CD4-positive, alpha-beta T cell (primary cell): ENCODE measurements around the gene MRPL21. TPM values are rescaled to one million over a fixed set of nuclear protein-coding genes. Genes with fewer than 3 reads are reported as not detected.

Source experiments
- ATAC-seq: fragments of 200-7000 bp; cut with Tn5 transposase; one replicate; pipeline ENCODE4 v1.10.0; 2022; ENCODE audit warnings: mild to moderate bottlenecking; ENCODE audit not compliant: poor library complexity
- CTCF ChIA-PET: fragments of 350-600 bp; sonication (Branson Sonifier 250); formaldehyde crosslinking; loops from one replicate; lab custom pipeline; 2021; ENCODE audit warnings: antibody characterized with exemption, inconsistent platforms; lab: Charles Lee
- POLR2A ChIA-PET: fragments of 350-600 bp; sonication (Branson Sonifier 250); formaldehyde crosslinking; loops from one replicate; lab custom pipeline; 2021; ENCODE audit warnings: antibody characterized with exemption, inconsistent platforms; lab: Charles Lee
- DNase-seq, 14 experiments: peaks; one replicate each; pipeline ENCODE4 v3.0.0-alpha.2; 2013 to 2020; ENCODE audit warnings: mixed read lengths in 2 of 14
- H3K27ac ChIP-seq, 2 donors: one replicate each; pipeline versions ENCODE4 v1.5.1 to v1.7.0; 2013; ENCODE audit warnings: low read length in 2 of 2, low read depth in 1 of 2, mild to moderate bottlenecking in 1 of 2
- H3K27me3 ChIP-seq, 2 experiments: 1 replicate in 1 of 2; 2 replicates in 1 of 2; pipeline versions ENCODE4 v1.6.1 to v1.7.0; 2013; ENCODE audit warnings: low read length in 2 of 2, control low read depth in 1 of 2, mild to moderate bottlenecking in 1 of 2, moderate library complexity in 1 of 2; ENCODE audit not compliant: insufficient read depth in 2 of 2, control insufficient read depth in 1 of 2
- H3K36me3 ChIP-seq: one replicate; pipeline ENCODE4 v1.6.1; 2013; ENCODE audit warnings: low read length, control low read depth; ENCODE audit not compliant: insufficient read depth
- H3K4me1 ChIP-seq: one replicate; pipeline ENCODE4 v1.6.1; 2013; ENCODE audit warnings: low read length, control low read depth; ENCODE audit not compliant: insufficient read depth
- H3K4me3 ChIP-seq: one replicate; pipeline ENCODE4 v1.5.1; 2013; ENCODE audit warnings: mild to moderate bottlenecking, low read length, moderate library complexity
- H3K9me3 ChIP-seq, 2 experiments: 1 replicate in 1 of 2; 2 replicates in 1 of 2; pipeline versions ENCODE4 v1.6.1 to v1.7.0; 2013; ENCODE audit warnings: low read length in 2 of 2, mild to moderate bottlenecking in 2 of 2, control low read depth in 1 of 2, moderate library complexity in 1 of 2; ENCODE audit not compliant: control insufficient read depth in 1 of 2, insufficient read depth in 1 of 2
- H3K27ac Mint-ChIP-seq: one replicate; pipeline ENCODE4 v1.8.0; 2020; ENCODE audit warnings: mixed read lengths
- H3K27me3 Mint-ChIP-seq: one replicate; pipeline ENCODE4 v1.8.0; 2021; ENCODE audit warnings: mixed read lengths
- H3K36me3 Mint-ChIP-seq: one replicate; pipeline ENCODE4 v1.8.0; 2021; ENCODE audit warnings: low read depth, mixed read lengths
- H3K4me1 Mint-ChIP-seq: one replicate; pipeline ENCODE4 v1.8.0; 2021; ENCODE audit warnings: low read depth, mixed read lengths
- H3K4me3 Mint-ChIP-seq: one replicate; pipeline ENCODE4 v1.8.0; 2020; ENCODE audit warnings: mild to moderate bottlenecking, mixed read lengths
- H3K9me3 Mint-ChIP-seq: one replicate; pipeline ENCODE4 v1.8.0; 2020; ENCODE audit warnings: mixed read lengths
- CTCF ChIP-seq: fragments of 200-600 bp; IDR thresholded peaks from one replicate; pipeline ENCODE4 v1.8.0; 2022; ENCODE audit warnings: antibody characterized with exemption, mild to moderate bottlenecking
- intact Hi-C, 2 experiments: fragments of 100-400 bp; cut with DNase I in 1 of 2; cut with micrococcal nuclease in 1 of 2; formaldehyde crosslinking; loops; one replicate each; pipeline versions ENCODE4 v1.15.1 to v1.9.0; 2023 to 2025; cut with DNase I, micrococcal nuclease
- total RNA-seq, 174 experiments: library from RNA in 2 of 174; stranded (reverse) in 2 of 174; gene quantifications; one replicate each; pipeline ENCODE4 v1.2.3 and lab custom pipeline; 2021 to 2026

Gene MRPL21
- total RNA-seq, 2 experiments from 2014 or later, result 47.5 to 48.0 TPM

- intact Hi-C loops, result no loop called here
- TF ChIP-seq CTCF, result no peak
- no peaks in the 10 kb centered on the region for H3K4me1 ChIP-seq
- H3K4me3 Mint-ChIP-seq, result no peak overlapping the region
- no peak overlapping the region for H3K27ac Mint-ChIP-seq
- no peak overlapping the region for H3K27ac ChIP-seq
- H3K27me3 Mint-ChIP-seq, result no peaks in the 10 kb centered on the region
- H3K4me3 ChIP-seq, result no peak overlapping the region
- peaks cover 70% of the 10 kb centered on the region for H3K36me3 ChIP-seq
- H3K4me1 Mint-ChIP-seq, result no peaks in the 10 kb centered on the region
- CTCF ChIA-PET, result no interaction called here
- POLR2A ChIA-PET, result no interaction called here
- DNase-seq, result no peak
- H3K9me3 ChIP-seq, result no peaks in the 10 kb centered on the region
- H3K9me3 Mint-ChIP-seq, result no peaks in the 10 kb centered on the region
- ATAC-seq, result no peak
- H3K36me3 Mint-ChIP-seq, result peaks cover 85% of the 10 kb centered on the region
- H3K27me3 ChIP-seq, result no peaks in the 10 kb centered on the region
Observed at GRCh38 chr11:68914761-68915160, 11.1 kb upstream of the MRPL21 start.

DNA sequence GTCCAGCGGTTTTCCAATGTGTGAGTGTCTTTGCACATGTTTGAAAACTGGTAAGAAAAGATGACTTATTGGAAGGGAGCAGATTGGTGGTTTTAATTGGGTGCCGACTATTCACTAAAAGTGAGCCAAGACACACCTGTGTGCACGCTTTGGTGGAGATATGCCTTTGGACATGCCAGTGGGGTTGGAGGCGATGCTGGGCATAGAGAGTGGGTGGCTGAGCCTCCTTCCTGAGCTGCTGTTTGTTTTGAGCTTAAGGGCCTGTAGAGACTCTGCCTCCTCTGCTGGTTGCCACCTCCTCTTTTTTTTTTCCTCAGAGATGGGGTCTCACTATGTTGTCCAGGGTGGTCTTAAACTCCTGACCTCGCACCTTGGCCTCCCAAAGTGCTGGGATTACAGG lies 9.6 kb upstream of the MRPL21 start:
- peaks cover 79% of the 10 kb centered on the region for H3K36me3 Mint-ChIP-seq
- no peak for ATAC-seq
- H3K9me3 Mint-ChIP-seq, result no peaks in the 10 kb centered on the region
- no peak for DNase-seq
- Histone ChIP-seq H3K9me3 (no peaks in the 10 kb centered on the region), H3K36me3 (peaks cover 79% of the 10 kb centered on the region), H3K27me3 (no peaks in the 10 kb centered on the region), H3K4me3 (no peak overlapping the region), H3K4me1 (no peaks in the 10 kb centered on the region), H3K27ac (no peak overlapping the region)
- CTCF ChIA-PET, result no interaction called here
- H3K27me3 Mint-ChIP-seq, result no peaks in the 10 kb centered on the region
- no peak for TF ChIP-seq CTCF
- intact Hi-C loops, result no loop called here
- no peak overlapping the region for H3K27ac Mint-ChIP-seq
- POLR2A ChIA-PET, result no interaction called here
- no peak overlapping the region for H3K4me3 Mint-ChIP-seq
- H3K4me1 Mint-ChIP-seq, result no peaks in the 10 kb centered on the region

DNA sequence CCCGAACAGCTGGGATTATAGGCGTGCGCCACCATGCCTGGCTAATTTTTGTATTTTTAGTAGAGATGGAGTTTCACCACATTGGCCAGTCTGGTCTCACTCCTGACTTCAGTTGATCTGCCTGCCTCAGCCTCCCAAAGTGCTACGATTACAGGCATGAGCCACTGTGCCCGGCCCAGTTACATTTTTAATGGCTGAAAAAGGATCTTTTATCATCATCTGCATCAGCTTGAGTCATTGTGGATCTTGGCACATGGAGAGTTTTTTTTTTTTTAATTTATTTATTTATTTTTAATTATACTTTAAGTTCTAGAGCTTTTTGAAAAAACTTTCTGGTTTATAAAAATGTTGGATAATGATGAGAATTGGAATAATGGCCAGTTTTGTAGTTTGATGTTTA lies 8.6 kb upstream of the MRPL21 start:
- H3K4me1 ChIP-seq, result no peaks in the 10 kb centered on the region
- CTCF ChIA-PET, result no interaction called here
- ATAC-seq, result no peak
- H3K36me3 Mint-ChIP-seq, result peaks cover 78% of the 10 kb centered on the region
- no peaks in the 10 kb centered on the region for H3K27me3 ChIP-seq
- H3K4me1 Mint-ChIP-seq, result no peaks in the 10 kb centered on the region
- no peak overlapping the region for H3K27ac Mint-ChIP-seq
- no peak overlapping the region for H3K4me3 Mint-ChIP-seq
- no peaks in the 10 kb centered on the region for H3K9me3 Mint-ChIP-seq
- no peak overlapping the region for H3K27ac ChIP-seq
- H3K36me3 ChIP-seq, result peaks cover 76% of the 10 kb centered on the region
- DNase-seq, result no peak
- intact Hi-C loops, result no loop called here
- H3K27me3 Mint-ChIP-seq, result no peaks in the 10 kb centered on the region
- POLR2A ChIA-PET, result interaction anchor here (0.5 kb wide), 1 partner anchor 301 kb away, joined by 3 read pairs; no protein-coding TSS in a partner anchor
- H3K9me3 ChIP-seq, result no peaks in the 10 kb centered on the region
- TF ChIP-seq CTCF, result no peak
- H3K4me3 ChIP-seq, result no peak overlapping the region
